ENCODE measurements around the gene AFP.
A peak's percentile ranks its signal among the peaks of the same experiment; 100 is the strongest.

Gene AFP

GRCh38 chr4:73439445-73439844 is 3.4 kb downstream of the AFP start:
- no peak for DNase-seq

GRCh38 chr4:73439991-73440390 is 4.0 kb downstream of the AFP start:
- no peak for DNase-seq

GRCh38 chr4:73440653-73441052 is 4.6 kb downstream of the AFP start:
- no peak for DNase-seq

- no peak for DNase-seq
These were observed 6.3 kb downstream of the AFP start for GRCh38 chr4:73442275-73442674.

- DNase-seq: no peak
These were observed 7.2 kb downstream of the AFP start for GRCh38 chr4:73443224-73443623.

GRCh38 chr4:73445383-73446335 is 9.6 kb downstream of the AFP start:
- no peak for DNase-seq

GRCh38 chr4:73446336-73446938 is 10.4 kb downstream of the AFP start:
- peak in 2 of 6 experiments; percentile 5 to 13 for DNase-seq

- DNase-seq: no peak
These were observed 11.7 kb downstream of the AFP start for GRCh38 chr4:73447671-73448070.

- no peak for DNase-seq
These were observed 12.6 kb downstream of the AFP start for GRCh38 chr4:73448448-73449203.

- DNase-seq: no peak
These were observed 14.5 kb downstream of the AFP start for GRCh38 chr4:73450398-73451004.

- no peak for DNase-seq
These were observed 15.4 kb downstream of the AFP start for GRCh38 chr4:73451404-73451803.

GRCh38 chr4:73451981-73452747 is 16.1 kb downstream of the AFP start:
- no peak for DNase-seq

GRCh38 chr4:73452953-73453700 is 17.1 kb downstream of the AFP start:
- no peak for DNase-seq

- DNase-seq: no peak
These were observed 17.6 kb downstream of the AFP start for GRCh38 chr4:73453701-73454005.

- DNase-seq: no peak
These were observed 18.9 kb downstream of the AFP start for GRCh38 chr4:73454920-73455319.

GRCh38 chr4:73456177-73457022 is 20.4 kb downstream of the AFP start:
- DNase-seq: no peak

- no peak for DNase-seq
These were observed 22.4 kb downstream of the AFP start for GRCh38 chr4:73458184-73459047.

- no peak for DNase-seq
These were observed 23.0 kb downstream of the AFP start for GRCh38 chr4:73459048-73459421.

GRCh38 chr4:73460913-73461522 is 25.0 kb downstream of the AFP start:
- no peak for DNase-seq
